GM12875 (cell line): Measurements from ENCODE around the gene PRR5.

ENCODE experiments used
- H3K4me3 ChIP-seq: one replicate; pipeline ENCODE4 v1.5.1; 2011; ENCODE audit warnings: low read depth, low read length, control low read depth
- TF ChIP-seq, protein P1 (sequence below): IDR thresholded peaks from 2 replicates; pipeline ENCODE4 v1.5.1; 2011; ENCODE audit warnings: low read depth, mild to moderate bottlenecking, control low read depth, inconsistent platforms, low read length, moderate library complexity, borderline replicate concordance; ENCODE audit not compliant: insufficient read depth

PRR5 gene

GRCh38 chr22:44704159-44705021 lies 2.4 kb downstream of the PRR5 start:
- TF ChIP-seq, protein P1, sequence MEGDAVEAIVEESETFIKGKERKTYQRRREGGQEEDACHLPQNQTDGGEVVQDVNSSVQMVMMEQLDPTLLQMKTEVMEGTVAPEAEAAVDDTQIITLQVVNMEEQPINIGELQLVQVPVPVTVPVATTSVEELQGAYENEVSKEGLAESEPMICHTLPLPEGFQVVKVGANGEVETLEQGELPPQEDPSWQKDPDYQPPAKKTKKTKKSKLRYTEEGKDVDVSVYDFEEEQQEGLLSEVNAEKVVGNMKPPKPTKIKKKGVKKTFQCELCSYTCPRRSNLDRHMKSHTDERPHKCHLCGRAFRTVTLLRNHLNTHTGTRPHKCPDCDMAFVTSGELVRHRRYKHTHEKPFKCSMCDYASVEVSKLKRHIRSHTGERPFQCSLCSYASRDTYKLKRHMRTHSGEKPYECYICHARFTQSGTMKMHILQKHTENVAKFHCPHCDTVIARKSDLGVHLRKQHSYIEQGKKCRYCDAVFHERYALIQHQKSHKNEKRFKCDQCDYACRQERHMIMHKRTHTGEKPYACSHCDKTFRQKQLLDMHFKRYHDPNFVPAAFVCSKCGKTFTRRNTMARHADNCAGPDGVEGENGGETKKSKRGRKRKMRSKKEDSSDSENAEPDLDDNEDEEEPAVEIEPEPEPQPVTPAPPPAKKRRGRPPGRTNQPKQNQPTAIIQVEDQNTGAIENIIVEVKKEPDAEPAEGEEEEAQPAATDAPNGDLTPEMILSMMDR = no peak
- no peak overlapping the region for H3K4me3 ChIP-seq

GRCh38 chr22:44705022-44705297 lies 3.0 kb downstream of the PRR5 start:
- TF ChIP-seq, protein P1 = no peak
- H3K4me3 ChIP-seq = no peak overlapping the region

DNA sequence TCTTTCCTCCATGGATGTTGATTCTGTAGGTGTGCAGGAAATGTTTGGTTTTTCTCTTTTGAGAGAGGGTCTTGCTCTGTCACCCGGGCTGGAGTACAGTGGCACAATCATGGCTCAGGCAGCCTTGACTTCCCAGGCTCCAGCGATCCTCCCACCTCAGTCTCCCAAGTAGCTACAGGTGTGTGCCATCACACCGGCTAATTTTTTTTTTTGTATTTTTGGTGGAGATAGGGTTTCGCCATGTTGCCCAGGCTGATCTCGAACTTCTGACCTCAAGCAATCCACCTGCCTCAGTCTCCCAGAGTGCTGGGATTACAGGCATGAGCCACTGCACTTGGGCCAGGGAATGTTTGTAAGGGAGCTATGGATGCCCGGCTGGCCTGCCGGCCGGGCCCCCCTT lies 4.5 kb downstream of the PRR5 start:
- TF ChIP-seq, protein P1 = no peak
- H3K4me3 ChIP-seq = no peak overlapping the region

DNA sequence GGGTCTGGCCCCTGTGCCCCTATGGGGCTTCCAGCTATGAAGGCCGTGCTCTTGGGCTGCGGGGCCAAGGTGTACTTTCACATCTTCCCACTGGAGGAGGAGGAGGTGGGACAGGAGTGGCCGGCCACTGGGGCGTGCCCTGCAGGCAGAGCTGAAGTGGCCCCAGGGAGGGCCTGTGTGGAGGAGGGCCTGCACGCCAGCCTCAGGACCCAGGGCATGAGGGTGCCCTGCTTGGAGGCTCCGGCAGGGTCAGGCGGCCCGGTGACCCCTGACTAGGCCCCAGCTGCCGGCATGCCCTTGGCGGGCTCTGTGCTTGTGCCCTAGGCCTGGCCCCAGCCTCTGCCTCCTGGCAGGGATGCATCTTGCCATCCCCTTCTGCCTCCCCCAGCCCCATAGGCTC lies 5.2 kb downstream of the PRR5 start:
- TF ChIP-seq, protein P1 = no peak
- H3K4me3 ChIP-seq = no peak overlapping the region

DNA sequence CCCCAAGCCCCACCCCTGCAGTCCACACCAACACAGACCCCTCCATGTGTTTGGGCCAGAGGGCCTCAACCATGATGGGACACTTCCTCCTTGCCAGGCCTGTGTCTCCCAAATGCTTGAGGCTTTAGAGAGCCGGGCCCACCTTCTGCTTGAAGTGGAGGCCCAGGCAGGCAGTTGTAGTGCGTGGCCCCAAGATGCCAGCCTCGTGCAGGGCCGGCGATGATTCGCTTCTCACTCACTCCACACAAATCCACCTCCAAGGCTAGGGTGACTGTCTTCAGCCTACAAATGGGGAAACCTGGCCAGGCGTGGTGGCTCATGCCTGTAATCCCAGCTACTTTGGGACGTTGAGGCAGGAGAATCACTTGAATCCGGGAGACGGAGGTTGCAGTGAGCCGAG lies 5.7 kb downstream of the PRR5 start:
- TF ChIP-seq, protein P1 = no peak
- H3K4me3 ChIP-seq = no peak overlapping the region

GRCh38 chr22:44709881-44710392 lies 7.9 kb downstream of the PRR5 start:
- no peak overlapping the region for H3K4me3 ChIP-seq
- TF ChIP-seq, protein P1 = no peak
